Lower lobe of right lung (tissue), 2 donors: ENCODE measurements around the gene LSAMP. TPM values are rescaled to one million over a fixed set of nuclear protein-coding genes. Genes with fewer than 3 reads are reported as not detected.

Experiments
- ATAC-seq, 2 donors: fragments of 200-7000 bp; cut with Tn5 transposase; one replicate each; pipeline ENCODE4 v1.9.1; 2020 to 2022; ENCODE audit warnings: mild to moderate bottlenecking in 2 of 2, moderate library complexity in 2 of 2
- DNase-seq: peaks from one replicate; pipeline ENCODE4 v3.0.0-alpha.2; 2020
- H3K27ac ChIP-seq: fragments of 200-600 bp; one replicate; pipeline ENCODE4 v1.8.0; 2022
- H3K27me3 ChIP-seq: fragments of 200-600 bp; one replicate; pipeline ENCODE4 v1.8.0; 2022; ENCODE audit warnings: low read depth
- H3K36me3 ChIP-seq: fragments of 200-600 bp; one replicate; pipeline ENCODE4 v1.8.0; 2022; ENCODE audit warnings: mild to moderate bottlenecking
- H3K4me1 ChIP-seq: fragments of 200-600 bp; one replicate; pipeline ENCODE4 v1.8.0; 2022
- H3K4me3 ChIP-seq: fragments of 200-600 bp; one replicate; pipeline ENCODE4 v1.8.0; 2022; ENCODE audit warnings: mild to moderate bottlenecking
- H3K9me3 ChIP-seq: fragments of 200-600 bp; one replicate; pipeline ENCODE4 v1.8.0; 2022
- CTCF ChIP-seq: fragments of 200-600 bp; IDR thresholded peaks from one replicate; pipeline ENCODE4 v1.8.0; 2022; ENCODE audit warnings: antibody characterized with exemption, mild to moderate bottlenecking
- intact Hi-C: fragments of 100-400 bp; cut with DNase I; formaldehyde crosslinking; loops from one replicate; pipeline ENCODE4 v1.11.0; 2022
- total RNA-seq: library from RNA; stranded (reverse); fragmentation: NEBNext Ultra II Directional; extraction: Animal tissue kit (Norgen Biotek cat#: 25700); gene quantifications from one replicate; pipeline ENCODE4 v1.2.1, GENCODE V29; 2021
- donor health status: DM: no; HTN: yes; CAD: no; lungs with severe emphysema.

LSAMP gene
- total RNA-seq, 1 donor from 2014 or later: 20.1 TPM

GRCh38 chr3:116246406-116246980 lies 198.8 kb downstream of the LSAMP start:
- Histone ChIP-seq H3K9me3 (no peaks in the 10 kb centered on the region), H3K4me1 (no peaks in the 10 kb centered on the region), H3K4me3 (no peak overlapping the region), H3K27me3 (no peaks in the 10 kb centered on the region), H3K27ac (no peak overlapping the region), H3K36me3 (no peaks in the 10 kb centered on the region)
- DNase-seq (no peak), ATAC-seq (no peak)
- intact Hi-C loops: no loop called here
- TF ChIP-seq CTCF: no peak

DNA sequence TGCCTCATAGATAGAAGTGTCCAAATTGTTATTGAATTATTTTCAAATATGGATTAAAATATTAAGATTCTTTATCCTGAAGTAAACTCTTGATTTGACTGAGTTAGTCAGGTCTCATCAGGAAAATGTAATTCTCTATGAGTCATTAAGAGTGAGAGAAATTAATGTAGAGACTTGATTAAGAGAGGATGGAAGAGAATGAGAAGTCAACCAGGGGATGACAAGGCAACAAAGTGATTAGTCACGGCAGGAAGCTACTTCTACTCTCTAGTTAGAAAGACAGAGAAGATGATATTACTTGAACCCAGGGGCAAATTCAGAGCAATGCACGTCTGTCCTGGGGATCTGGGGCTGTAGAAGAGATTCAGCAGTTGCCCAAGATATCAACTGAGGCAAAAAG lies 202.5 kb downstream of the LSAMP start:
- DNase-seq: no peak
- no peak for ATAC-seq
- TF ChIP-seq CTCF: no peak
- Histone ChIP-seq H3K4me1 (no peaks in the 10 kb centered on the region), H3K36me3 (no peaks in the 10 kb centered on the region), H3K9me3 (no peaks in the 10 kb centered on the region), H3K4me3 (no peak overlapping the region), H3K27ac (no peak overlapping the region), H3K27me3 (no peaks in the 10 kb centered on the region)
- intact Hi-C loops: no loop called here

- intact Hi-C loops: no loop called here
- TF ChIP-seq CTCF: no peak
- H3K4me1 ChIP-seq: no peaks in the 10 kb centered on the region
- H3K27me3 ChIP-seq: no peaks in the 10 kb centered on the region
- H3K9me3 ChIP-seq: no peaks in the 10 kb centered on the region
- ATAC-seq: no peak
- no peak overlapping the region for H3K27ac ChIP-seq
- H3K4me3 ChIP-seq: no peak overlapping the region
- no peak for DNase-seq
- H3K36me3 ChIP-seq: no peaks in the 10 kb centered on the region
These were observed 203.6 kb downstream of the LSAMP start for GRCh38 chr3:116241677-116242076.

- no peaks in the 10 kb centered on the region for H3K4me1 ChIP-seq
- no peak overlapping the region for H3K27ac ChIP-seq
- DNase-seq (no peak), ATAC-seq (no peak)
- no peaks in the 10 kb centered on the region for H3K27me3 ChIP-seq
- no peak overlapping the region for H3K4me3 ChIP-seq
- H3K9me3 ChIP-seq: no peaks in the 10 kb centered on the region
- no peak for TF ChIP-seq CTCF
- intact Hi-C loops: no loop called here
- no peaks in the 10 kb centered on the region for H3K36me3 ChIP-seq
These were observed 205.0 kb downstream of the LSAMP start for GRCh38 chr3:116240261-116240660.

DNA sequence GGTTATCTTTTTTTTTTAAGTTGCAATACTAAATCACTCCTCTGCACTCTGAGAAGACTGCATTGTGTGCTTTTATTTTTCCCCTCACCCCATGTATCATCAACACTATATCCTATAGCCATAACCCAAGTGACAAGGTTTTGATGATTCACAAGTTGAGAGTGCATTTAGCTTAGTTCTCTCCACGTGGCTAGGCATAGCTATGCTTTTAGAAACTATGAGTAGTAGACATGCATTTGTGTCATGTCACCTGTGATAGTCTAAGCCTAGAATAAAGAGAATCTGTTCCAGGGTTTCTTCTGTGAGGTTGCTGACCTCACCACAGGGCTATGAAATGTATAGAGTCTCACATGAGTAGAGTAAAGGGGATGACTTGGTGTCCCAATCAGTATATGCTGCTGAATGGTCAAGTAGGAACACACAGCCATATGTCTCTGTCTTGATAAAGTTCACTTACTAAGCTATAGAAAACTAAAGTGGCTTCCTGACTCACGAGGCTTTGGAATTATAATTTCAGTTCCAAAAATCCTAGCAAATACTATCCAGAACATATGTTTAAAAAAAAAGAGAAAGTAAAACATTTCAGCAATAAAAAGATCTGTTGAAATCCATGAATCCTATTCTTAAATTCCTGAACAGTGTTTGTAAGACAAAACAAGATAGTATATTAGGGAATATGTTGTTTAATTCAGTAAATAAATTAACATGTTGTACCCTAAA lies 206.3 kb downstream of the LSAMP start:
- no peak for TF ChIP-seq CTCF
- H3K9me3 ChIP-seq: no peaks in the 10 kb centered on the region
- H3K4me3 ChIP-seq: no peak overlapping the region
- no peak for DNase-seq
- no peak for ATAC-seq
- H3K4me1 ChIP-seq: no peaks in the 10 kb centered on the region
- intact Hi-C loops: no loop called here
- H3K27ac ChIP-seq: no peak overlapping the region
- no peaks in the 10 kb centered on the region for H3K27me3 ChIP-seq
- no peaks in the 10 kb centered on the region for H3K36me3 ChIP-seq
